Memory B cell (primary cell): Measurements from ENCODE around the gene KLHL25.

Experiments
- ATAC-seq: fragments of 150-1000 bp; cut with Tn5 transposase; 2 replicates; pipeline ENCODE4 v1.10.0; 2021; ENCODE audit warnings: low read depth, mild to moderate bottlenecking, moderate library complexity
- DNase-seq, 2 donors: peaks; one replicate each; pipeline ENCODE4 v3.0.0; 2022; ENCODE audit warnings: low spot score in 2 of 2
- H3K27ac Mint-ChIP-seq: one replicate; pipeline ENCODE4 v1.8.0; 2022; ENCODE audit warnings: mild to moderate bottlenecking, moderate library complexity, mixed read lengths
- H3K27me3 Mint-ChIP-seq: one replicate; pipeline ENCODE4 v1.8.0; 2022; ENCODE audit warnings: mixed read lengths
- H3K36me3 Mint-ChIP-seq: one replicate; pipeline ENCODE4 v1.8.0; 2022; ENCODE audit warnings: mild to moderate bottlenecking, mixed read lengths
- H3K4me1 Mint-ChIP-seq: one replicate; pipeline ENCODE4 v1.8.0; 2022; ENCODE audit warnings: mixed read lengths
- H3K4me3 Mint-ChIP-seq: one replicate; pipeline ENCODE4 v1.8.0; 2022; ENCODE audit warnings: mild to moderate bottlenecking, moderate library complexity, mixed read lengths
- H3K9me3 Mint-ChIP-seq: one replicate; pipeline ENCODE4 v1.8.0; 2022; ENCODE audit warnings: mixed read lengths

Gene KLHL25

GRCh38 chr15:85763673-85764633 is 30.8 kb downstream of the KLHL25 start:
- Mint-ChIP-seq H3K9me3 (no peaks in the 10 kb centered on the region), H3K36me3 (peaks cover 2% of the 10 kb centered on the region), H3K27me3 (no peaks in the 10 kb centered on the region), H3K4me1 (peaks cover 3% of the 10 kb centered on the region), H3K4me3 (no peak overlapping the region), H3K27ac (peak overlapping the region; percentile 12)
- no peak for ATAC-seq
- no peak for DNase-seq

DNA sequence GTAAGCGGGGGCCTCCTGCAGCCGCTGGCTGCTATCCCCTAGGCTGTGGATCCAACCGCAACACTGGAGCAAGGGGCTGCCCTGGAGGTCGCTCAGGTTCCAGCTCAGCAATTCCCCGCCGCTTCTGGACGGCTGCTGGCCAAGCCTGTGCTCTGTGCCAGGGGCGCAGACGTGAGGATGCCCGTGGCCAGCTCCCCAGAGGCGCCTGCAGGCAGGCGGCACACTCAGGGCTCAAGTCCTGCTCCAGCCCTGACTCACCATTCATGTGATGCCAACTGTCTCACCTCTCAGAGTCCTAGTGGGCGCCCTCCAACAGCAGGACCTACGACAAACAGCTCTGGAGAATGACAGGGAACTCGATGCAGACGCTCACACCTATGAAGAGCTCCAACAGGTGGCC is 31.6 kb downstream of the KLHL25 start:
- ATAC-seq (no peak), DNase-seq (no peak)
- H3K36me3 Mint-ChIP-seq = peaks cover 2% of the 10 kb centered on the region
- no peaks in the 10 kb centered on the region for H3K27me3 Mint-ChIP-seq
- no peak overlapping the region for H3K4me3 Mint-ChIP-seq
- H3K4me1 Mint-ChIP-seq = peaks cover 3% of the 10 kb centered on the region
- peak overlapping the region; percentile 12 for H3K27ac Mint-ChIP-seq
- no peaks in the 10 kb centered on the region for H3K9me3 Mint-ChIP-seq

DNA sequence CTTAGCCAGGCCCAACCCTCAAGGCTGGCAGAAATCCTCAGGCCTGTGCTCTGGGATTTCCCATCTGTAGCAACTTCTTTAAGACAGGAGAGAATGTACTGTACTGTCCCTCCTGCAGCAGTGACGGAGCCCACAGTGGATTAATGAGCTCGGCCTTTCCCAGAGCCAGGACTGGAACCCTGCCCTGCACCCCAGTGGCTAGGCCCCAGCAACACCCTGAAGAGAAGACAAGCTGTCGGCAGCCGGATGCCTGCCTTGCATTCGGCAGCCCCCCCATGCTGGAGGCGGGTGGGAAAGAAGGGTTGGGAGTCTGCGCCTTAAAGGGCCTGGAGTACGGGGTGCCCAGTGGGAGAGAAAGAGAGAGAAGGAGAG is 32.0 kb downstream of the KLHL25 start:
- ATAC-seq (no peak), DNase-seq (no peak)
- Mint-ChIP-seq H3K9me3 (no peaks in the 10 kb centered on the region), H3K4me1 (peaks cover 3% of the 10 kb centered on the region), H3K27me3 (no peaks in the 10 kb centered on the region), H3K27ac (no peak overlapping the region), H3K4me3 (no peak overlapping the region), H3K36me3 (peaks cover 2% of the 10 kb centered on the region)

DNA sequence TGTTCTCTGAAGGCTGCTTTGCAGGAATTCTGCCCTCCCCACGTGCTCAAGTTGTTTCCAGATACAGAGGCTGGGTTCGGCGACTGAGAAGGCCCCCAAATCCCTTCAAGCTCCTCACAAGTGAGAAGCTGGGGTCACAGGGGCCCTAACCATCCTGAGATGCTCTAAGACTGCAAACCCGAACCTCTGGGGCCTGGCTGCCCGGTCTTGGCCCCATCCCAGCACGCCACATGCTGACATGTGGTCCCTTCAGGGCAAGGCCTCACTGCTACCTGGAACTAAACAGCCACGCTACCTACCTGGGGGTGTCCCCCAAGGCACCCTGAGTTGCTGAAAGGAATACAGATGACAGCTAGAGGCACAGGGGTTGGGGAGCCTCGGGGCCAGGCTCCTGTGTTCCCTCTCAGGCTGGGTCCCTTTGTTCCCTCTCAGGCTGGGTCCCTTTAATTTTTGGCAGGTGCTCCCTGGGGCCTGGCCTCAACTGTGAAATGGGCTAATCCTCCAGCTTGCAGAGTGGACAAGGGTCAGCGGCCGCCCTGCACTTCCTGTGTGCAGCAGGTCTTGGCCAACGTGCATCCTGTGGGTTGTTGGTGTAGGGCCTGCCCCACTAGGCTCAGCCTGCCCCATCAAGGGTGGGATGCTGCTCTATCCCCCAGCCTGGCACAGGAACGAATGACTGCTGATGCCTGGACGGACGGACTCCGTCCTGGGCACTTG is 32.5 kb downstream of the KLHL25 start:
- Mint-ChIP-seq H3K27ac (no peak overlapping the region), H3K36me3 (peaks cover 2% of the 10 kb centered on the region), H3K9me3 (no peaks in the 10 kb centered on the region), H3K4me1 (peaks cover 3% of the 10 kb centered on the region), H3K4me3 (no peak overlapping the region), H3K27me3 (no peaks in the 10 kb centered on the region)
- DNase-seq = no peak
- ATAC-seq = no peak

- Mint-ChIP-seq H3K4me3 (no peak overlapping the region), H3K36me3 (peaks cover 2% of the 10 kb centered on the region), H3K27ac (no peak overlapping the region), H3K9me3 (no peaks in the 10 kb centered on the region), H3K4me1 (peaks cover 2% of the 10 kb centered on the region), H3K27me3 (no peaks in the 10 kb centered on the region)
- ATAC-seq = no peak
- DNase-seq = no peak
Measured at GRCh38 chr15:85761635-85762034, 33.1 kb downstream of the KLHL25 start.

DNA sequence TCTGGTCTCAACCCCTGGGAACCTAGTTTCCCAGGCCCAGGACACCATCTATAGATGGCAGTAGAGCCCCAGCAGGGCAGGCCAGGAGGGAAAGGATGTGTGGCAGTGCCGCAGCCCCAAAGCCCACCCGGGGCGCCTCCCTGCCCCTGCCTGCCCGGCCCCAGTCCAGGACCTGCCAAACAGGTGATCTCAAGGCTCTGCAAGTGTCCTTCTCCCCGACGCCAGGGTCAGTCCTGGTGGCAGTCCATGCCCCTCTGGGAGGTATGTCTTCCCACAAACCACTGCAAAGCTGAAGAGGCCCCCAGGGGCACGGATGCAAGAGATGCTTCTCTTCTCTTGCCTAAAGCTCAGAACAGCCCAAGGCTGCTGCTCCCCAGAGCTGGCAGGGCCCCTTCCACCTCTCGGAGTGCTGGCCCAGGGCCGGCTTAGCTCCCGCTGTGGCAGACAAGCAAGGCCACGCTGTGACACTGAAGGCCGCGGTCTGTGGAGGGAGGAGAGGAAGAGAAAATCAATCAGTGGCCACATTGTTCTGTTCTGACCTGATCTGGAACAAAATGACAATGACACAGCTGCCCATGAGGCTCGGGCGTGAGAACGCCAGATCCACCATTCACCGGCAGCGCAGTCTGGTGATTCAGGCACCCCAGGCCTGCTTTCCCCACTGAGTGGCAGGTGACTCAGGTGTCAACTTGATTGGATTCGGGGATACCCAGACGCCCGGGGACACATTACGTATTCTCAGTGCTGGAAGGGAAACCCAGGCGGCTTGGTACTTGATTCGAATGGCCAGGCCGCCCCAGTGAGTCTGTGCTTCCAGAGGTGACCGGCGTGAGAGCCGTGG is 34.0 kb downstream of the KLHL25 start:
- H3K9me3 Mint-ChIP-seq = no peaks in the 10 kb centered on the region
- H3K27ac Mint-ChIP-seq = no peak overlapping the region
- ATAC-seq (no peak), DNase-seq (no peak)
- peaks cover 2% of the 10 kb centered on the region for H3K36me3 Mint-ChIP-seq
- H3K4me3 Mint-ChIP-seq = no peak overlapping the region
- no peaks in the 10 kb centered on the region for H3K27me3 Mint-ChIP-seq
- no peaks in the 10 kb centered on the region for H3K4me1 Mint-ChIP-seq

DNA sequence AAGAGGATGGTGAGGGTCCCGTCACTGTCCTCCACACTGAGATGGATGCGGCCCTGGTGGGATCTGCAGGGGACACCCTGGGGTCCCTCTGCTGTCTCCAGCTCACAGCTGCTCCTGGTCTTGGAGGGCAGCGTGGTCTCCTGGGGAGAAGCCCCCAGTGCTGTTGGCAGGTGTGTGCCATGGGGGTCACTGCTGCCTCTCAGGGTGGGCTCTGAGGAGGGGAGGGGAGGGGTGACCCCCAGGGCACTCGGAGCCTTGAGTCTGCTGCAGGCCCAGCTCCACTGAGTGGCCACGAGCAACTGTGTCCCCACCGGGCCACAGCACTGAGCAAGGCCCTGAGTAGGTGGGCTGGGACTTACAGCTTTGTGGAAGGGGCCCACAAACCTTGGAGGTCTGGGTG is 34.7 kb downstream of the KLHL25 start:
- H3K9me3 Mint-ChIP-seq = no peaks in the 10 kb centered on the region
- H3K27me3 Mint-ChIP-seq = no peaks in the 10 kb centered on the region
- DNase-seq (no peak), ATAC-seq (no peak)
- H3K4me3 Mint-ChIP-seq = no peak overlapping the region
- H3K36me3 Mint-ChIP-seq = peaks cover 2% of the 10 kb centered on the region
- H3K4me1 Mint-ChIP-seq = no peaks in the 10 kb centered on the region
- no peak overlapping the region for H3K27ac Mint-ChIP-seq

DNA sequence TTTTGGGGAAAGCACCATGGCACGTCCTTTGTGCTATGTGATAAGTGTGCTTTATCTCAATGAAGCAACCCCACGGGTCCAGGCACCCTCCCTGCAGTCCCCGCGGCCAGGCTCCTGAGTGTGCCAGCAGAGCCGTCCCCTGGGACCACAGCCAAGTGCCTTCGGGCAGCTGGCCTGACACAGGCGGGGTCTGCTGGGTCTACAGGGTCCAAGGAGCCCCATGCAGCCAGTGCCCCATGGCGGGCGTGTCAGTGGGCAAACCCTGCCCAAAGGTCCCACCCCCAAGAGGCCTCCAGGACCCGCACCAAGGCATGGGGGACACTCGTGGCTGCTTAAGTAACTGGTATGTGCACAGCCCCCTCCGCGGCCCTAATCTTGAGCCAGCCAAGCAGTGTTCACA is 35.3 kb downstream of the KLHL25 start:
- ATAC-seq (no peak), DNase-seq (no peak)
- H3K4me3 Mint-ChIP-seq = no peak overlapping the region
- no peaks in the 10 kb centered on the region for H3K4me1 Mint-ChIP-seq
- no peaks in the 10 kb centered on the region for H3K27me3 Mint-ChIP-seq
- H3K9me3 Mint-ChIP-seq = no peaks in the 10 kb centered on the region
- H3K27ac Mint-ChIP-seq = no peak overlapping the region
- H3K36me3 Mint-ChIP-seq = peaks cover 2% of the 10 kb centered on the region

GRCh38 chr15:85758655-85758978 is 36.1 kb downstream of the KLHL25 start:
- Mint-ChIP-seq H3K36me3 (peaks cover 2% of the 10 kb centered on the region), H3K9me3 (no peaks in the 10 kb centered on the region), H3K4me3 (no peak overlapping the region), H3K4me1 (peaks cover 2% of the 10 kb centered on the region), H3K27me3 (no peaks in the 10 kb centered on the region), H3K27ac (no peak overlapping the region)
- ATAC-seq (no peak), DNase-seq (no peak)

DNA sequence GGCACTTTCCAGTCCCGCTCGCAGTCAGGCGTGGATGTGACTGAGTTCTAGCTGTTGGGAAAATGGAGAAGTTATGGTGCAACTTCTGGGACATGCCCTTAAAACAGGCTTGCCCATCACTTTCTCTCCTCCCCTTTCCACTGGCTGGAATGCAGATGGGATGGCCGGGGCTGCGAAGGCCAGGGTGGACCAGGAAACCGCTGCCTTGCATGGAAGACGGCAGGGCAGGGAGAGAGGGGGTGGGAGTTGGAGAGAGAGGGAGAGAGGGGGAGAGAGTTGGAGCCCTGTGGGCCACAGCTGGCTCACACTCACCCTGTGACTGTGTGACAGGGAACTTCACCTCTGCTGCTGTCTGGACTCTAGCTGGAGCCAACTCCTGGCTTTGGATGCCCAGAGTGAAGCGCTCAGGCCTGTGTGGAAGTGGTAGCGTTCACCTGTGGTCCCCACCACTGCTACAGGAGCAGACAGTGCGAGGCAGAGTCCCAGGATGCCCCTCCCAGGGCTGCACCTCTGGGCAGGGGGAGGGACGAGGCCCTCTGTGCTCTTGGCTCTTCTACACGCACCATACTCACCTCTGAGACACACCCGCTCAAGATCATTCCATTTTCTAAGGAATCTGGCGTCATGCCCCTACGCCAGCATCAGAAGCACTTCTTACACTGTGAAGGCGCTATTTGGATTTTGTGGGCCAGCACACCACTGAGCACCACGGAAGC is 36.6 kb downstream of the KLHL25 start:
- DNase-seq = no peak
- no peak for ATAC-seq
- Mint-ChIP-seq H3K27me3 (no peaks in the 10 kb centered on the region), H3K4me1 (peaks cover 5% of the 10 kb centered on the region), H3K4me3 (no peak overlapping the region), H3K27ac (no peak overlapping the region), H3K36me3 (no peaks in the 10 kb centered on the region), H3K9me3 (no peaks in the 10 kb centered on the region)

GRCh38 chr15:85757073-85757938 is 37.4 kb downstream of the KLHL25 start:
- peaks cover 8% of the 10 kb centered on the region for H3K4me1 Mint-ChIP-seq
- ATAC-seq = no peak
- no peak for DNase-seq
- no peak overlapping the region for H3K27ac Mint-ChIP-seq
- no peak overlapping the region for H3K4me3 Mint-ChIP-seq
- no peaks in the 10 kb centered on the region for H3K27me3 Mint-ChIP-seq
- H3K36me3 Mint-ChIP-seq = peaks cover 3% of the 10 kb centered on the region
- no peaks in the 10 kb centered on the region for H3K9me3 Mint-ChIP-seq

- Mint-ChIP-seq H3K27ac (no peak overlapping the region), H3K4me3 (no peak overlapping the region), H3K4me1 (peaks cover 8% of the 10 kb centered on the region), H3K27me3 (no peaks in the 10 kb centered on the region), H3K9me3 (no peaks in the 10 kb centered on the region), H3K36me3 (peaks cover 3% of the 10 kb centered on the region)
- ATAC-seq (no peak), DNase-seq (no peak)
Measured at GRCh38 chr15:85756411-85757072, 38.2 kb downstream of the KLHL25 start.
